CD4-positive, alpha-beta T cell (primary cell): ENCODE measurements around the gene ADAM10. TPM values are rescaled to one million over a fixed set of nuclear protein-coding genes. Genes with fewer than 3 reads are reported as not detected.

Experiments used
- ATAC-seq: fragments of 200-7000 bp; cut with Tn5 transposase; one replicate; pipeline ENCODE4 v1.10.0; 2022; ENCODE audit warnings: mild to moderate bottlenecking; ENCODE audit not compliant: poor library complexity
- CTCF ChIA-PET: fragments of 350-600 bp; sonication (Branson Sonifier 250); formaldehyde crosslinking; loops from one replicate; lab custom pipeline; 2021; ENCODE audit warnings: antibody characterized with exemption, inconsistent platforms; lab: Charles Lee
- POLR2A ChIA-PET: fragments of 350-600 bp; sonication (Branson Sonifier 250); formaldehyde crosslinking; loops from one replicate; lab custom pipeline; 2021; ENCODE audit warnings: antibody characterized with exemption, inconsistent platforms; lab: Charles Lee
- DNase-seq, 14 experiments: peaks; one replicate each; pipeline ENCODE4 v3.0.0-alpha.2; 2013 to 2020; ENCODE audit warnings: mixed read lengths in 2 of 14
- H3K27ac ChIP-seq, 2 donors: one replicate each; pipeline versions ENCODE4 v1.5.1 to v1.7.0; 2013; ENCODE audit warnings: low read length in 2 of 2, low read depth in 1 of 2, mild to moderate bottlenecking in 1 of 2
- H3K27me3 ChIP-seq, 2 experiments: 1 replicate in 1 of 2; 2 replicates in 1 of 2; pipeline versions ENCODE4 v1.6.1 to v1.7.0; 2013; ENCODE audit warnings: low read length in 2 of 2, control low read depth in 1 of 2, mild to moderate bottlenecking in 1 of 2, moderate library complexity in 1 of 2; ENCODE audit not compliant: insufficient read depth in 2 of 2, control insufficient read depth in 1 of 2
- H3K36me3 ChIP-seq: one replicate; pipeline ENCODE4 v1.6.1; 2013; ENCODE audit warnings: low read length, control low read depth; ENCODE audit not compliant: insufficient read depth
- H3K4me1 ChIP-seq: one replicate; pipeline ENCODE4 v1.6.1; 2013; ENCODE audit warnings: low read length, control low read depth; ENCODE audit not compliant: insufficient read depth
- H3K4me3 ChIP-seq: one replicate; pipeline ENCODE4 v1.5.1; 2013; ENCODE audit warnings: mild to moderate bottlenecking, low read length, moderate library complexity
- H3K9me3 ChIP-seq, 2 experiments: 1 replicate in 1 of 2; 2 replicates in 1 of 2; pipeline versions ENCODE4 v1.6.1 to v1.7.0; 2013; ENCODE audit warnings: low read length in 2 of 2, mild to moderate bottlenecking in 2 of 2, control low read depth in 1 of 2, moderate library complexity in 1 of 2; ENCODE audit not compliant: control insufficient read depth in 1 of 2, insufficient read depth in 1 of 2
- H3K27ac Mint-ChIP-seq: one replicate; pipeline ENCODE4 v1.8.0; 2020; ENCODE audit warnings: mixed read lengths
- H3K27me3 Mint-ChIP-seq: one replicate; pipeline ENCODE4 v1.8.0; 2021; ENCODE audit warnings: mixed read lengths
- H3K36me3 Mint-ChIP-seq: one replicate; pipeline ENCODE4 v1.8.0; 2021; ENCODE audit warnings: low read depth, mixed read lengths
- H3K4me1 Mint-ChIP-seq: one replicate; pipeline ENCODE4 v1.8.0; 2021; ENCODE audit warnings: low read depth, mixed read lengths
- H3K4me3 Mint-ChIP-seq: one replicate; pipeline ENCODE4 v1.8.0; 2020; ENCODE audit warnings: mild to moderate bottlenecking, mixed read lengths
- H3K9me3 Mint-ChIP-seq: one replicate; pipeline ENCODE4 v1.8.0; 2020; ENCODE audit warnings: mixed read lengths
- CTCF ChIP-seq: fragments of 200-600 bp; IDR thresholded peaks from one replicate; pipeline ENCODE4 v1.8.0; 2022; ENCODE audit warnings: antibody characterized with exemption, mild to moderate bottlenecking
- intact Hi-C, 2 experiments: fragments of 100-400 bp; cut with DNase I in 1 of 2; cut with micrococcal nuclease in 1 of 2; formaldehyde crosslinking; loops; one replicate each; pipeline versions ENCODE4 v1.15.1 to v1.9.0; 2023 to 2025; cut with DNase I, micrococcal nuclease
- total RNA-seq, 174 experiments: library from RNA in 2 of 174; stranded (reverse) in 2 of 174; gene quantifications; one replicate each; pipeline ENCODE4 v1.2.3 and lab custom pipeline; 2021 to 2026

Gene ADAM10
- total RNA-seq, 2 experiments from 2014 or later: 70.5 to 80.4 TPM

- no peaks in the 10 kb centered on the region for H3K36me3 ChIP-seq
- H3K36me3 Mint-ChIP-seq: no peaks in the 10 kb centered on the region
- H3K27ac ChIP-seq: no peak overlapping the region
- peaks cover 12% of the 10 kb centered on the region for H3K4me1 Mint-ChIP-seq
- no peak overlapping the region for H3K4me3 Mint-ChIP-seq
- no peak overlapping the region for H3K4me3 ChIP-seq
- ChIA-PET POLR2A (no interaction called here), CTCF (no interaction called here)
- peaks cover 3% of the 10 kb centered on the region for H3K4me1 ChIP-seq
- H3K27me3 Mint-ChIP-seq: no peaks in the 10 kb centered on the region
- ATAC-seq: no peak
- H3K9me3 ChIP-seq: no peaks in the 10 kb centered on the region
- no peaks in the 10 kb centered on the region for H3K27me3 ChIP-seq
- H3K27ac Mint-ChIP-seq: no peak overlapping the region
- peaks cover 2% of the 10 kb centered on the region for H3K9me3 Mint-ChIP-seq
- no peak for DNase-seq
- no peak for TF ChIP-seq CTCF
- intact Hi-C loops: no loop called here
Observed at GRCh38 chr15:58573270-58573669, 176.2 kb downstream of the ADAM10 start.

DNA sequence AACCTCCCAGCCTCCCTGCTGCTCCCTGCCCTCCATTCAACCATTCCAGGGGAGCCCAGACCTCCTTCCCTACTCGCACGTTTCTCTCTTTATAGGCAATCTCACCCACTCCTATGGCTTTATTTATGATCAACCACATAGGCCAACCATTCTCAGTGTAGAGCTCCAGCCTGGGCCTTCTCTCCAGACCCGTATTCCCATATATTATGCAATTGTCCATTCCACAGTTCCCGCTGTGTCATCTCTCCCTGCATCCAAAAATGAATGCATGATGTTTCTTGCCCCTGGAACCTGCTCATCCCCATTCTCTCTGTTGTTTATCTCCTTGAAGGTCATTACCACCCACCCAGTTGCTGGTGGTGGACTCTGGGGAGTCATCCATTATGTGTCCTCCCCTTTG lies 177.0 kb downstream of the ADAM10 start:
- H3K4me3 Mint-ChIP-seq: no peak overlapping the region
- H3K27ac ChIP-seq: no peak overlapping the region
- H3K27me3 ChIP-seq: no peaks in the 10 kb centered on the region
- intact Hi-C loops: no loop called here
- H3K4me3 ChIP-seq: no peak overlapping the region
- CTCF ChIA-PET: no interaction called here
- DNase-seq (no peak), ATAC-seq (no peak)
- no peaks in the 10 kb centered on the region for H3K9me3 ChIP-seq
- H3K4me1 Mint-ChIP-seq: peaks cover 16% of the 10 kb centered on the region
- H3K36me3 ChIP-seq: no peaks in the 10 kb centered on the region
- H3K27ac Mint-ChIP-seq: no peak overlapping the region
- H3K36me3 Mint-ChIP-seq: no peaks in the 10 kb centered on the region
- POLR2A ChIA-PET: no interaction called here
- peaks cover 7% of the 10 kb centered on the region for H3K4me1 ChIP-seq
- no peaks in the 10 kb centered on the region for H3K27me3 Mint-ChIP-seq
- no peak for TF ChIP-seq CTCF
- peaks cover 2% of the 10 kb centered on the region for H3K9me3 Mint-ChIP-seq

GRCh38 chr15:58571491-58571890 lies 178.0 kb downstream of the ADAM10 start:
- no peak overlapping the region for H3K27ac ChIP-seq
- H3K4me3 ChIP-seq: no peak overlapping the region
- H3K4me1 ChIP-seq: peaks cover 7% of the 10 kb centered on the region
- H3K36me3 ChIP-seq: no peaks in the 10 kb centered on the region
- Mint-ChIP-seq H3K4me1 (peaks cover 16% of the 10 kb centered on the region), H3K4me3 (no peak overlapping the region), H3K9me3 (peaks cover 2% of the 10 kb centered on the region), H3K36me3 (no peaks in the 10 kb centered on the region), H3K27ac (no peak overlapping the region), H3K27me3 (no peaks in the 10 kb centered on the region)
- TF ChIP-seq CTCF: no peak
- H3K27me3 ChIP-seq: no peaks in the 10 kb centered on the region
- DNase-seq (no peak), ATAC-seq (no peak)
- no peaks in the 10 kb centered on the region for H3K9me3 ChIP-seq
- intact Hi-C loops: no loop called here
- POLR2A ChIA-PET: no interaction called here
- CTCF ChIA-PET: no interaction called here
